SK-N-SH (cell line): ENCODE measurements around the gene S1PR5. TPM values are rescaled to one million over a fixed set of nuclear protein-coding genes. Genes with fewer than 3 reads are reported as not detected.

Experiments
- CTCF ChIA-PET: fragments of 300-600, 350-600 bp; formaldehyde crosslinking; extraction: SDS; loops from one replicate; lab custom pipeline; 2021; lab: Yijun Ruan, JAX
- POLR2A ChIA-PET: fragments of 350-600 bp; sonication (Branson Sonifier 250); formaldehyde crosslinking; extraction: SDS; loops from one replicate; lab custom pipeline; 2020; ENCODE audit warnings: antibody characterized with exemption, inconsistent platforms; lab: Yijun Ruan, JAX
- DNase-seq: peaks from one replicate; pipeline ENCODE4 v3.0.0; 2012
- H2AFZ ChIP-seq: fragments of 200-600 bp; sonication (generic); 2 replicates; pipeline ENCODE4 v1.8.1; 2016; ENCODE audit warnings: antibody characterized with exemption, mild to moderate bottlenecking, low read depth
- H3F3A ChIP-seq: fragments of 200-600 bp; sonication (generic); replicated peaks from 2 replicates; pipeline ENCODE3; 2016; ENCODE audit warnings: antibody characterized with exemption, mild to moderate bottlenecking; ENCODE audit not compliant: insufficient read depth
- H3K27ac ChIP-seq, 2 experiments: fragments of 200-500 bp in 1 of 2; fragments of 200-600 bp in 1 of 2; sonication (Bioruptor generic) in 1 of 2; sonication (generic), shearing (Covaris generic) in 1 of 2; 2 replicates each; pipeline versions ENCODE4 v1.5.1 to v1.6.1; 2014 to 2016; ENCODE audit warnings: low read depth in 2 of 2, inconsistent platforms in 1 of 2, low read length in 1 of 2, mild to moderate bottlenecking in 1 of 2, mixed read lengths in 1 of 2
- H3K27me3 ChIP-seq: fragments of 200-600 bp; sonication (generic), shearing (Covaris generic); 2 replicates; pipeline ENCODE4 v1.6.1; 2016; ENCODE audit warnings: mixed run types; ENCODE audit not compliant: insufficient read depth
- H3K36me3 ChIP-seq, 2 experiments: fragments of 200-500 bp in 1 of 2; fragments of 200-600 bp in 1 of 2; sonication (Bioruptor generic) in 1 of 2; sonication (generic) in 1 of 2; replicated peaks in 1 of 2; 2 replicates each; pipeline versions ENCODE3 to v1.5.1; 2014 to 2016; ENCODE audit warnings: low read length in 1 of 2, mild to moderate bottlenecking in 1 of 2; ENCODE audit not compliant: insufficient read depth in 2 of 2, control insufficient read depth in 1 of 2
- H3K4me1 ChIP-seq, 2 experiments: fragments of 200-500 bp in 1 of 2; fragments of 200-600 bp in 1 of 2; sonication (Bioruptor generic) in 1 of 2; sonication (generic), shearing (Covaris generic) in 1 of 2; 2 replicates each; pipeline versions ENCODE4 v1.5.1 to v1.6.1; 2014 to 2016; ENCODE audit warnings: low read depth in 1 of 2, low read length in 1 of 2, mixed run types in 1 of 2; ENCODE audit not compliant: insufficient read depth in 2 of 2, control insufficient read depth in 1 of 2
- H3K4me2 ChIP-seq: fragments of 200-600 bp; sonication (generic), shearing (Covaris generic); 2 replicates; pipeline ENCODE4 v1.6.1; 2017; ENCODE audit warnings: mixed run types
- H3K4me3 ChIP-seq, 2 experiments: fragments of 200-500 bp in 1 of 2; fragments of 200-600 bp in 1 of 2; sonication (Bioruptor generic) in 1 of 2; sonication (generic), shearing (Covaris generic) in 1 of 2; 2 replicates each; pipeline versions ENCODE4 v1.5.1 to v1.8.1; 2014 to 2016; ENCODE audit warnings: low read depth in 2 of 2, inconsistent platforms in 1 of 2, low read length in 1 of 2, mild to moderate bottlenecking in 1 of 2, mixed read lengths in 1 of 2, moderate library complexity in 1 of 2
- H3K79me2 ChIP-seq: fragments of 200-600 bp; sonication (generic); 2 replicates; pipeline ENCODE4 v1.8.1; 2017; ENCODE audit warnings: mild to moderate bottlenecking; ENCODE audit not compliant: insufficient read depth
- H3K9ac ChIP-seq: fragments of 200-600 bp; sonication (generic); 2 replicates; pipeline ENCODE4 v1.6.1; 2017; ENCODE audit warnings: mixed run types
- H3K9me2 ChIP-seq: fragments of 200-600 bp; sonication (generic); 2 replicates; pipeline ENCODE4 v1.6.1; 2017; ENCODE audit warnings: mixed run types
- H3K9me3 ChIP-seq: fragments of 200-600 bp; sonication (generic); 2 replicates; pipeline ENCODE4 v1.6.1; 2017; ENCODE audit warnings: mixed run types, mild to moderate bottlenecking, moderate library complexity
- H4K20me1 ChIP-seq: fragments of 200-600 bp; sonication (generic); 2 replicates; pipeline ENCODE4 v1.6.1; 2017; ENCODE audit warnings: mild to moderate bottlenecking, mixed run types; ENCODE audit not compliant: insufficient read depth
- CHD2 ChIP-seq: fragments of 150-350 bp; IDR thresholded peaks from 2 replicates; pipeline ENCODE4 v1.6.1; 2018; ENCODE audit warnings: low read length; ENCODE audit not compliant: partially characterized antibody
- CTCF ChIP-seq: fragments of 200-600 bp; sonication (generic); IDR thresholded peaks from 2 replicates; pipeline ENCODE4 v1.6.1; 2017; ENCODE audit warnings: antibody characterized with exemption, mild to moderate bottlenecking, moderate library complexity
- EZH2phosphoT487 ChIP-seq: fragments of 200-600 bp; sonication (generic); IDR thresholded peaks from 2 replicates; pipeline ENCODE4 v1.6.1; 2017; ENCODE audit warnings: low read depth, mixed run types, mild to moderate bottlenecking, antibody characterized with exemption, moderate library complexity, borderline replicate concordance
- NRF1 ChIP-seq: IDR thresholded peaks from 2 replicates; pipeline ENCODE4 v1.6.1; 2012; ENCODE audit warnings: low read depth, mild to moderate bottlenecking, low read length
- POLR2AphosphoS5 ChIP-seq: IDR thresholded peaks from 2 replicates; pipeline ENCODE4 v1.6.1; 2012; ENCODE audit warnings: low read depth, low read length
- RFX5 ChIP-seq: IDR thresholded peaks from 2 replicates; pipeline ENCODE4 v1.6.1; 2012; ENCODE audit warnings: mild to moderate bottlenecking, improper control_type of control experiment, low read length
- SMC3 ChIP-seq: IDR thresholded peaks from 2 replicates; pipeline ENCODE4 v1.6.1; 2012; ENCODE audit warnings: low read depth, low read length, improper control_type of control experiment
- TCF12 ChIP-seq: IDR thresholded peaks from 2 replicates; pipeline ENCODE4 v1.4.0; 2012
- WGBS: methylation state at CpG from one replicate; pipeline ENCODE4 v1.1.6; 2017; ENCODE audit warnings: low lambda C conversion rate; 5-methylcytosine and 5-hydroxymethylcytosine counted together
- polyA plus RNA-seq, 3 experiments: library from polyadenylated mRNA; depleted of rRNA; stranded (reverse); fragments of >200 nt; gene quantifications; 2 replicates each; pipeline ENCODE4 v1.2.3, GENCODE V29; 2012

The S1PR5 gene
- polyA plus RNA-seq, 1 of the 3 experiments (the other 2 are of a cell fraction): 0.36 TPM

GRCh38 chr19:10521461-10522171 is 4.4 kb upstream of the S1PR5 start:
- H3K9me3 ChIP-seq: no peaks in the 10 kb centered on the region
- no peaks in the 10 kb centered on the region; a peak in 1 of 4 replicates for H3K4me1 ChIP-seq
- CTCF ChIA-PET: interaction anchor here (0.9 to 1.6 kb wide), 4 partner anchors 16 to 59 kb away, joined by 3 to 4 read pairs (median 3); no protein-coding TSS in a partner anchor
- H3K4me2 ChIP-seq: no peak overlapping the region
- no peak overlapping the region for H2AFZ ChIP-seq
- no peaks in the 10 kb centered on the region; the same call in 1 of the 2 replicates for H3K27me3 ChIP-seq
- H3K79me2 ChIP-seq: no peaks in the 10 kb centered on the region
- H3K36me3 ChIP-seq: no peaks in the 10 kb centered on the region
- H3K9me2 ChIP-seq: no peaks in the 10 kb centered on the region
- DNase-seq: no peak
- no peak overlapping the region for H3K4me3 ChIP-seq
- POLR2A ChIA-PET: no interaction called here
- H3F3A ChIP-seq: no peaks in the 10 kb centered on the region
- TF ChIP-seq TCF12 (no peak), RFX5 (no peak), EZH2phosphoT487 (no peak), SMC3 (no peak), CTCF (no peak)
- WGBS: 68% methylated on average over 12 of the region's 13 CpGs
- no peak overlapping the region for H3K9ac ChIP-seq
- no peaks in the 10 kb centered on the region for H4K20me1 ChIP-seq
- H3K27ac ChIP-seq: no peak overlapping the region

DNA sequence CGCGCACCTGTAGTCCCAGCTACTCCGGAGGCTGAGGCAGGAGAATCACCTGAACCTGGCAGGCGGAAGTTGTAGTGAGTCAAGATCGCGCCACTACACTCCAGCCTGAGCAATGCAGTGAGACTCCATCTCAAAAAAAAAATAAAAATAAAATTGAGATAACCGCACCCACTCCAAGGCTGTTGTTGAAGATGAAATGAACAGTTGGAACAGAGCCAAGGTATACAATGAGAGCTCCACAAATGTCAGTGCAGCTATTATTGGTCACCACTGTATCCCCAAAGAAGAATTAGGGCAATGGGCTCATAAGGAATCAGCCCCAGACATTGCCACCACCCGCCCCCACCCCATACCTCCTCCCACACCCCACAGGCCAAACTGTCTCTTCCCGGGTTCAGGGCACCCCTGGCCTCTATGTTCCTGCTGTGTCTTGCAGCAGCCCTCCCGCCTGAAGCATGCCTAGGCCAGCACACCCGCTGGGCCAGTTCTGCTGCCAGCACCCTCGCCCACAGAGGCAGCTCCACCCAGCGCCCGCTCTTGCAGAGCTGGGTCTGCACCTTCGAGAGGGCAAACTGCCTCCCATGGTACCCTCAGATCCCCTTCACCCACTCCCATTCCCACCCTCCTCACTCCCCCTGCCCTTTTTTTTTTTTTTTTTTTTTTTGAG is 3.5 kb upstream of the S1PR5 start:
- no peak overlapping the region for H3K27ac ChIP-seq
- no peak overlapping the region for H3K4me2 ChIP-seq
- H3K9ac ChIP-seq: no peak overlapping the region
- no peaks in the 10 kb centered on the region for H3F3A ChIP-seq
- H3K36me3 ChIP-seq: no peaks in the 10 kb centered on the region
- H3K9me2 ChIP-seq: no peaks in the 10 kb centered on the region
- H4K20me1 ChIP-seq: no peaks in the 10 kb centered on the region
- H3K27me3 ChIP-seq: no peaks in the 10 kb centered on the region; the same call in 1 of the 2 replicates
- H3K9me3 ChIP-seq: no peaks in the 10 kb centered on the region
- no peaks in the 10 kb centered on the region for H3K79me2 ChIP-seq
- TF ChIP-seq CHD2: no peak
- TF ChIP-seq NRF1: no peak
- TF ChIP-seq POLR2AphosphoS5: no peak
- DNase-seq: peak; percentile 37
- ChIA-PET POLR2A (no interaction called here), CTCF (interaction anchor here (0.9 to 3.6 kb wide), 4 partner anchors 11 to 21 kb away, joined by 3 to 20 read pairs (median 3); no protein-coding TSS in a partner anchor)
- no peak overlapping the region for H3K4me3 ChIP-seq
- no peak overlapping the region for H2AFZ ChIP-seq
- H3K4me1 ChIP-seq: no peaks in the 10 kb centered on the region; a peak in 1 of 4 replicates
- 78% methylated on average over 10 of the region's 15 CpGs for WGBS
